Right cardiac atrium (tissue), 5 donors: ENCODE results near the gene AKNA. TPM values are rescaled to one million over a fixed set of nuclear protein-coding genes. Genes with fewer than 3 reads are reported as not detected.
A peak's percentile ranks its signal among the peaks of the same experiment; 100 is the strongest.

Experiments used
- ATAC-seq, 2 donors: fragments of 200-7000 bp; cut with Tn5 transposase; one replicate each; pipeline versions ENCODE4 v1.8.0 to v1.9.1; 2020; ENCODE audit warnings: moderate library complexity in 2 of 2, mild to moderate bottlenecking in 1 of 2
- DNase-seq, 3 donors: peaks; one replicate each; pipeline ENCODE4 v3.0.0-alpha.2; 2020
- H3K27ac ChIP-seq: one replicate; pipeline ENCODE4 v1.5.1; 2013; ENCODE audit warnings: mild to moderate bottlenecking, low read length, control low read depth, moderate library complexity
- H3K27me3 ChIP-seq: one replicate; pipeline ENCODE4 v1.6.1; 2013; ENCODE audit not compliant: control insufficient read depth, insufficient read depth
- H3K4me1 ChIP-seq: one replicate; pipeline ENCODE4 v1.6.1; 2013; ENCODE audit warnings: low read length; ENCODE audit not compliant: control insufficient read depth, insufficient read depth
- H3K4me3 ChIP-seq: one replicate; pipeline ENCODE4 v1.5.1; 2013; ENCODE audit warnings: low read length, control low read depth
- H3K9me3 ChIP-seq: one replicate; pipeline ENCODE4 v1.6.1; 2013; ENCODE audit warnings: low read length; ENCODE audit not compliant: control insufficient read depth
- WGBS: extraction: QIAGEN DNeasy Blood & Tissue Kit; methylation state at CpG from one replicate; pipeline ENCODE4 v1.1.7; 2013; 5-methylcytosine and 5-hydroxymethylcytosine counted together
- intact Hi-C, 4 donors: fragments of 100-400 bp; cut with DNase I; formaldehyde crosslinking; loops; one replicate each; pipeline versions ENCODE4 v1.11.0 to v1.14.0; 2022 to 2023
- polyA plus RNA-seq: library from polyadenylated mRNA; stranded (reverse); fragments of 200-250 nt; gene quantifications from one replicate; pipeline ENCODE4 v1.2.3, GENCODE V29; 2013
- total RNA-seq, 4 donors: library from RNA; stranded (reverse); fragmentation: NEBNext Ultra II Directional; extraction: Animal tissue kit (Norgen Biotek cat#: 25700); gene quantifications; one replicate each; pipeline ENCODE4 v1.2.1, GENCODE V29; 2021
- donor health status: healthy with polysubstance abuse.
- donor health status: DM: no; HTN: yes; CAD: no.
- donor health status: DM: no; HTN: no; CAD: no.
- donor health status: DM: no; HTN: yes; CAD: no; lungs with severe emphysema.
- donor health status: DM: yes; HTN: yes; CAD: no.

AKNA gene
- total and polyA plus RNA-seq, 5 donors: 8.4 to 10.3 (median 8.9) TPM

- no peaks in the 10 kb centered on the region for H3K4me1 ChIP-seq
- intact Hi-C loops: no loop called here
- no peaks in the 10 kb centered on the region for H3K9me3 ChIP-seq
- H3K27me3 ChIP-seq: no peaks in the 10 kb centered on the region
- H3K27ac ChIP-seq: no peak overlapping the region
- H3K4me3 ChIP-seq: no peak overlapping the region
- DNase-seq (no peak), ATAC-seq (peak in 1 of 2 donors; percentile 30)
- 78% methylated on average over 10 of the region's 10 CpGs for WGBS
These were observed 71.1 kb downstream of the AKNA start for GRCh38 chr9:114316605-114317230.

DNA sequence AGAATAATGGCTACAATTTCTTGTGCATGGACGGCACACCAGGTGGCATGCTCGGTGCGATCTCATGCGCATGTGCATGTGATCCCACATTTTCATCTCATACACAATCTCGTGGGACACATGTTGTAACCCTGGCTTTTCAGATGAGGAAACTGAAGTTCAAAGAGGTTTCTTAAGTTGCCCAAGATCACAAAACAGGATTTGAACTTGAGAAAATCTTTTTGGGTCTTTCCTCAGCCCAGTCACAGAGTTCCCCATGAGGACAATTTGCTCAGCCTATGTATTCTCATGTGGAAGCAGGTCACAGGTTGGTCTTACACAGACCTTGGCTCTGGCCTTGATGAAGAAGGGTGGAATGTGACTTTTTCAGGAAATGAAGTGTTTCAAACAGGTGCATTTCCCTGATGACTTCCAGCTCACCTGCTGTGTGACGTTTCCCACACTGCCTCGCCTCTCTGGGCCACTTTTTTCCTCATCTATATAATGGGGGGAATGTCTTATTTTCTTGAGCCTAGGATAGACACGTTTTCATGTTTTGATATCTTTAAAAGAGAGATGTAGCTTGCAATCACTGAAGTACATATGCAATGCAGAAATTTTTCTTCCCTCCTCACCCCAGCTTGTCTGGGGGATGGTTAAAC lies 71.9 kb downstream of the AKNA start:
- intact Hi-C loops: no loop called here
- no peaks in the 10 kb centered on the region for H3K27me3 ChIP-seq
- no peak overlapping the region for H3K4me3 ChIP-seq
- no peaks in the 10 kb centered on the region for H3K9me3 ChIP-seq
- no peak overlapping the region for H3K27ac ChIP-seq
- 75% methylated on average over 8 of the region's 8 CpGs for WGBS
- no peak for ATAC-seq
- DNase-seq: no peak
- H3K4me1 ChIP-seq: no peaks in the 10 kb centered on the region

GRCh38 chr9:114314881-114315722 lies 72.7 kb downstream of the AKNA start:
- H3K27ac ChIP-seq: no peak overlapping the region
- no peak for ATAC-seq
- WGBS: 79% methylated on average over 8 of the region's 8 CpGs
- no peak overlapping the region for H3K4me3 ChIP-seq
- no peaks in the 10 kb centered on the region for H3K9me3 ChIP-seq
- no peaks in the 10 kb centered on the region for H3K4me1 ChIP-seq
- intact Hi-C loops: no loop called here
- no peaks in the 10 kb centered on the region for H3K27me3 ChIP-seq
- DNase-seq: no peak

GRCh38 chr9:114314256-114314867 lies 73.4 kb downstream of the AKNA start:
- Histone ChIP-seq H3K9me3 (no peaks in the 10 kb centered on the region), H3K27ac (no peak overlapping the region), H3K4me3 (no peak overlapping the region), H3K4me1 (no peaks in the 10 kb centered on the region), H3K27me3 (no peaks in the 10 kb centered on the region)
- 81% methylated on average over 7 of the region's 7 CpGs for WGBS
- ATAC-seq (no peak), DNase-seq (no peak)
- intact Hi-C loops: no loop called here

- ATAC-seq (no peak), DNase-seq (no peak)
- H3K4me3 ChIP-seq: no peak overlapping the region
- H3K4me1 ChIP-seq: no peaks in the 10 kb centered on the region
- intact Hi-C loops: no loop called here
- H3K27me3 ChIP-seq: no peaks in the 10 kb centered on the region
- H3K27ac ChIP-seq: no peak overlapping the region
- no peaks in the 10 kb centered on the region for H3K9me3 ChIP-seq
- 83% methylated on average over 8 of the region's 8 CpGs for WGBS
These were observed 74.6 kb downstream of the AKNA start for GRCh38 chr9:114313186-114313585.

DNA sequence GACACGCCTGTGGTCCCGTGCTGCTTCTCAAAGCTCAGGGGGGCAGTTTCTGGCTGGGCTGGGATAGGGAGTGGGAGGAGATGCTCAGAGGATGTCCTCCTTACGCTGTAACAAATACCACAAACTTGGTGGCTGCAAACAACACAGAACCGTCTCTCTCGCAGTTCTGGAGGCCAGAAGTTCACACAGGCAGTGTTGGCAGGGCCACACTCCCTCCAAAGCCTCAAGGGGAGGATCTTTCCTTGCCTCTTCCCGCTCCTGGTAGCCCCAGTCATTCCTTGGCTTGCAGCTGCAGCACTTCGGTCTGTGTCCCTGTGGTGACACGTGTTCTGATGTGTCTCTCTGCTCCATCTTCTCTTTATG lies 75.3 kb downstream of the AKNA start:
- intact Hi-C loops: no loop called here
- ATAC-seq (no peak), DNase-seq (no peak)
- Histone ChIP-seq H3K9me3 (no peaks in the 10 kb centered on the region), H3K27ac (no peak overlapping the region), H3K4me1 (no peaks in the 10 kb centered on the region), H3K4me3 (no peak overlapping the region), H3K27me3 (no peaks in the 10 kb centered on the region)
- WGBS: 74% methylated on average over 8 of the region's 8 CpGs

GRCh38 chr9:114311571-114312512 lies 75.9 kb downstream of the AKNA start:
- intact Hi-C loops: no loop called here
- no peaks in the 10 kb centered on the region for H3K4me1 ChIP-seq
- no peak overlapping the region for H3K4me3 ChIP-seq
- H3K27ac ChIP-seq: no peak overlapping the region
- WGBS: 93% methylated on average over 28 of the region's 28 CpGs
- DNase-seq: no peak
- no peaks in the 10 kb centered on the region for H3K27me3 ChIP-seq
- no peaks in the 10 kb centered on the region for H3K9me3 ChIP-seq
- no peak for ATAC-seq

DNA sequence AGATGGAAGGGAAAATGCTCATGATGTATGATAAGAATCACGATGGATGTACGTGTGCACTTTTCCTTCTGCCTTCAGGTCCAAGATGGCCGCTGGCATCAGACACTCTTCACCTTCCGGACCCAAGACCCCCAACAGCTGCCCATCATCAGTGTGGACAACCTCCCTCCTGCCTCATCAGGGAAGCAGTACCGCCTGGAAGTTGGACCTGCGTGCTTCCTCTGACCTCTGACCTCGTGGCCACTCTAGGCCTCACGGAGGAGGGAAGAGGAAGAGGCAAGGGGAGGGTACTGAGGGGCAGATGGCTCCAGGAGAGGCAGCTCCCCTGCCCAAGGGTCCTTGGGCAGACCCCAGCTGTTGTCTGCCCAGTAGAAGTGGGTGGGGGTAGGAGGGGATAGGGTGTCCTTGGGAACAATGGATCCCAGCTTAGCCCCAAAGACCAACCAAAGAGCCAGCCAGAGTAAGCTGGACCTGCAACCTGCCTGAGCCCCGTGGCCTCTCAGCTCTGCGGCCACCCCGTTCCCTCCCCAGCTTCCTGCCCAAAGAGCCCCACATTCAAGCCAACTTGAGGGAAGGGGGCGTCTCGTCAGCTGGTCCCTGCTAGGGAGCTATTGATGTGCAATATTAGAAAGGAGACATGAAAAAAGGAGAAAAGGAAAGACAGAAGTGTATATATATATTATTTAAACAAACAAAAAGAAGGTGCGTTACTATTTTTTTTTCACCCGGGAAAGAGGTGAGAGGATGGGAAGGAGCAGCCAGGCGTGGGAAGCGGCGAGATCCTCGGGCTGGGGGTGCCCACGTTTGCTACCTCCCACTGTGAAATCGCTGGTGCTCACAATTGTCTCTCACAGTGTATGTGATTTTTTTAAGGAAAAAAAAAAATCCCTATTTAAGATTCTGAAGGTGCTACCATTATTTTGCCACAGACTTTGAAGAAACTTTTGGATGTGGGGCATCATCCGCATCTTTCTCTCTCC lies 77.0 kb downstream of the AKNA start:
- H3K9me3 ChIP-seq: no peaks in the 10 kb centered on the region
- no peaks in the 10 kb centered on the region for H3K4me1 ChIP-seq
- ATAC-seq (no peak), DNase-seq (no peak)
- H3K27ac ChIP-seq: no peak overlapping the region
- no peaks in the 10 kb centered on the region for H3K27me3 ChIP-seq
- intact Hi-C loops: no loop called here
- H3K4me3 ChIP-seq: no peak overlapping the region
- WGBS: 89% methylated on average over 22 of the region's 22 CpGs

DNA sequence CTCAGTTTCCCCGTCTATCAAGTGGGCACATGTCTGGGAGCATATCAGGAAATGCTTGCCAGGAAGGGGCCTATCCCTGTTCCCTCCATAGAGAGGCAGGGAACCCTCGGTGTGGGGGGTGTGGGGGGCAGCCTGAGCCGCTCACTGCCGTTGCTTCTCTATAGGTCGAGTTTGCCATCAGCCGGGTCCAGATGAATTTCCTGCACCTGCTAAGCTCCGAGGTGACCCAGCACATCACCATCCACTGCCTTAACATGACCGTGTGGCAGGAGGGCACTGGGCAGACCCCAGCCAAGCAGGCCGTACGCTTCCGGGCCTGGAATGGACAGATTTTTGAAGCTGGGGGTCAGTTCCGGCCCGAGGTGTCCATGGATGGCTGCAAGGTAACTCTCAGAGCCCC lies 78.7 kb downstream of the AKNA start:
- 90% methylated on average over 13 of the region's 13 CpGs for WGBS
- DNase-seq (no peak), ATAC-seq (no peak)

More for the DNA sequence above, 78.7 kb downstream of the AKNA start:
- intact Hi-C loops: no loop called here
- Histone ChIP-seq H3K27ac (no peak overlapping the region), H3K4me1 (peaks cover 2% of the 10 kb centered on the region), H3K9me3 (no peaks in the 10 kb centered on the region), H3K27me3 (no peaks in the 10 kb centered on the region), H3K4me3 (no peak overlapping the region)
